HCT116 (cell line): ENCODE data around the gene PIAS4.

Experiments
- CTCF ChIP-seq, 3 experiments: fragments of 200-600 bp in 1 of 3; sonication (generic) in 1 of 3; IDR thresholded peaks in 2 of 3; conservative IDR thresholded peaks in 1 of 3; 2 replicates each; pipeline ENCODE4 v1.5.1; 2012 to 2017; ENCODE audit warnings: low read depth in 2 of 3, low read length in 2 of 3, antibody characterized with exemption in 1 of 3, borderline replicate concordance in 1 of 3, control low read depth in 1 of 3, mild to moderate bottlenecking in 1 of 3, mixed read lengths in 1 of 3, mixed run types in 1 of 3, moderate library complexity in 1 of 3; ENCODE audit not compliant: insufficient read depth in 1 of 3
- ELF1 ChIP-seq: IDR thresholded peaks from 2 replicates; pipeline ENCODE4 v1.6.1; 2012; ENCODE audit warnings: low read depth, borderline replicate concordance
- TCF7L2 ChIP-seq: IDR thresholded peaks from 2 replicates; pipeline ENCODE4 v1.7.0; 2011; ENCODE audit warnings: borderline replicate concordance, inconsistent platforms; ENCODE audit not compliant: insufficient read depth, insufficient read length; ENCODE audit errors: extremely low read depth
- ZNF274 ChIP-seq: fragments of 200-500 bp; sonication (Bioruptor generic); IDR thresholded peaks from 2 replicates; pipeline ENCODE4 v1.6.1; 2014; ENCODE audit warnings: mild to moderate bottlenecking, low read depth, low read length, inconsistent platforms

- TF ChIP-seq CTCF (IDR thresholded peaks at IDR 0.05 in 2 of 3, conservative IDR thresholded peaks at IDR 0.05 in 1 of 3; ENCODE audit: borderline replicate concordance in 1 of 3, insufficient read depth in 1 of 3, low read depth in 2 of 3, low read length in 2 of 3) (no peak), TCF7L2 (no peak), ELF1 (no peak), ZNF274 (no peak)
Measured at GRCh38 chr19:4016486-4016885, 8.9 kb downstream of the PIAS4 start.
